GM18508 (cell line): ENCODE results near the gene TYMS.
A peak's percentile ranks its signal among the peaks of the same experiment; 100 is the strongest.

Source experiments
- ATAC-seq: cut with Tn5 transposase; IDR thresholded peaks from one replicate; pipeline ENCODE4 v1.9.1; 2021; ENCODE audit warnings: moderate number of reproducible peaks; ENCODE audit not compliant: insufficient read depth, unreplicated experiment

Gene TYMS

GRCh38 chr18:641224-641623 is 16.2 kb upstream of the TYMS start:
- ATAC-seq, result no peak

- no peak for ATAC-seq
Measured at GRCh38 chr18:644395-645004, 13.0 kb upstream of the TYMS start.

- ATAC-seq, result no peak
Measured at GRCh38 chr18:647304-647703, 10.1 kb upstream of the TYMS start.

- no peak for ATAC-seq
Measured at GRCh38 chr18:649341-649740, 8.1 kb upstream of the TYMS start.

GRCh38 chr18:650428-650858 is 7.0 kb upstream of the TYMS start:
- peak; percentile 70 for ATAC-seq

GRCh38 chr18:652131-652530 is 5.3 kb upstream of the TYMS start:
- no peak for ATAC-seq

- ATAC-seq, result no peak
Measured at GRCh38 chr18:653512-653911, 3.9 kb upstream of the TYMS start.

- no peak for ATAC-seq
Measured at GRCh38 chr18:654601-655000, 2.9 kb upstream of the TYMS start.

GRCh38 chr18:655445-655844 is 2.0 kb upstream of the TYMS start:
- no peak for ATAC-seq

- ATAC-seq, result peak; percentile 53
Measured at GRCh38 chr18:658001-658946, 821 bp downstream of the TYMS start.

GRCh38 chr18:658947-659533 is 1.6 kb downstream of the TYMS start:
- no peak for ATAC-seq

- ATAC-seq, result no peak
Measured at GRCh38 chr18:659597-659996, 2.1 kb downstream of the TYMS start.

GRCh38 chr18:662197-662596 is 4.7 kb downstream of the TYMS start:
- ATAC-seq, result no peak

- no peak for ATAC-seq
Measured at GRCh38 chr18:666177-666576, 8.7 kb downstream of the TYMS start.

GRCh38 chr18:666628-667027 is 9.2 kb downstream of the TYMS start:
- no peak for ATAC-seq

- no peak for ATAC-seq
Measured at GRCh38 chr18:668260-668659, 10.8 kb downstream of the TYMS start.

GRCh38 chr18:669077-669476 is 11.6 kb downstream of the TYMS start:
- ATAC-seq, result no peak

- ATAC-seq, result no peak
Measured at GRCh38 chr18:670522-670921, 13.1 kb downstream of the TYMS start.

GRCh38 chr18:671405-671804 is 14.0 kb downstream of the TYMS start:
- ATAC-seq, result no peak

- ATAC-seq, result no peak
Measured at GRCh38 chr18:673317-673716, 15.9 kb downstream of the TYMS start.

- ATAC-seq, result no peak
Measured at GRCh38 chr18:673769-674168, 16.3 kb downstream of the TYMS start.
